Neural cell (in vitro differentiated cells): ENCODE results near the gene CCDC152. TPM values are rescaled to one million over a fixed set of nuclear protein-coding genes. Genes with fewer than 3 reads are reported as not detected.

Source experiments
- H2AFZ ChIP-seq: fragments of 200-600, 300-800 bp; sonication (generic), shearing (Covaris generic); 2 replicates; pipeline ENCODE4 v1.6.0; 2014; ENCODE audit warnings: low read depth, mild to moderate bottlenecking, antibody characterized with exemption, low read length, moderate library complexity
- H3F3A ChIP-seq: fragments of 200-600 bp; shearing (Covaris generic); 2 replicates; pipeline ENCODE4 v1.6.1; 2016; ENCODE audit warnings: mild to moderate bottlenecking, moderate library complexity, mixed read lengths, antibody characterized with exemption, low read length; ENCODE audit not compliant: insufficient read depth, poor library complexity, severe bottlenecking
- H3K27ac ChIP-seq: fragments of 200-600, 300-800 bp; sonication (generic), shearing (Covaris generic); 2 replicates; pipeline ENCODE4 v1.5.1; 2014; ENCODE audit warnings: mild to moderate bottlenecking, low read length, moderate library complexity
- H3K27me3 ChIP-seq: fragments of 300-800, 200-600 bp; sonication (generic), shearing (Covaris generic); 2 replicates; pipeline ENCODE4 v1.6.0; 2014; ENCODE audit warnings: mild to moderate bottlenecking, low read depth, low read length, moderate library complexity; ENCODE audit not compliant: insufficient read depth
- H3K36me3 ChIP-seq: fragments of 300-800, 200-600 bp; sonication (generic), shearing (Covaris generic); 2 replicates; pipeline ENCODE4 v1.5.1; 2014; ENCODE audit warnings: mild to moderate bottlenecking, antibody characterized with exemption, low read length, moderate library complexity; ENCODE audit not compliant: insufficient read depth
- H3K4me2 ChIP-seq: fragments of 300-800, 200-600 bp; sonication (generic), shearing (Covaris generic); 2 replicates; pipeline ENCODE4 v1.6.0; 2014; ENCODE audit warnings: mild to moderate bottlenecking, low read length
- H3K4me3 ChIP-seq: fragments of 300-800, 200-600 bp; sonication (generic), shearing (Covaris generic); 2 replicates; pipeline ENCODE4 v1.5.1; 2014; ENCODE audit warnings: mild to moderate bottlenecking, low read length, moderate library complexity
- H3K79me2 ChIP-seq: fragments of 200-600 bp; shearing (Covaris generic); replicated peaks from 2 replicates; pipeline ENCODE4 v1.6.0; 2014; ENCODE audit warnings: mild to moderate bottlenecking, low read length, moderate library complexity; ENCODE audit not compliant: insufficient read depth
- H3K9ac ChIP-seq: fragments of 300-800, 200-600 bp; sonication (generic), shearing (Covaris generic); 2 replicates; pipeline ENCODE4 v1.6.1; 2016; ENCODE audit warnings: mild to moderate bottlenecking, low read length, mixed read lengths
- H3K9me2 ChIP-seq: fragments of 200-600 bp; shearing (Covaris generic); 2 replicates; pipeline ENCODE4 v1.6.1; 2016; ENCODE audit warnings: mild to moderate bottlenecking, low read length, mixed read lengths; ENCODE audit not compliant: insufficient read depth
- H3K9me3 ChIP-seq: fragments of 200-600, 300-800 bp; sonication (generic), shearing (Covaris generic); 2 replicates; pipeline ENCODE4 v1.6.1; 2016; ENCODE audit warnings: mild to moderate bottlenecking, mixed run types, low read length, moderate library complexity, mixed read lengths
- H4K20me1 ChIP-seq: fragments of 200-600 bp; shearing (Covaris generic); 2 replicates; pipeline ENCODE4 v1.6.1; 2016; ENCODE audit warnings: mild to moderate bottlenecking, mixed run types; ENCODE audit not compliant: insufficient read depth
- CTCF ChIP-seq: fragments of 450-650 bp; IDR thresholded peaks from 2 replicates; pipeline ENCODE4 v1.5.1; 2014; ENCODE audit warnings: antibody characterized with exemption, mild to moderate bottlenecking, moderate library complexity; ENCODE audit not compliant: poor library complexity, severe bottlenecking
- EP300 ChIP-seq: fragments of 450-650 bp; conservative IDR thresholded peaks from 2 replicates; pipeline ENCODE4 v1.6.1; 2014; ENCODE audit warnings: antibody characterized with exemption, mild to moderate bottlenecking, moderate library complexity; ENCODE audit not compliant: poor library complexity, severe bottlenecking
- EZH2 ChIP-seq: fragments of 200-600, 300-800 bp; shearing (Covaris generic), sonication (generic); IDR thresholded peaks from 2 replicates; pipeline ENCODE4 v1.6.1; 2014; ENCODE audit warnings: antibody characterized with exemption, low read length, borderline replicate concordance, mild to moderate bottlenecking; ENCODE audit not compliant: insufficient read depth, poor library complexity, severe bottlenecking
- MXI1 ChIP-seq: fragments of 450-650 bp; conservative IDR thresholded peaks from 2 replicates; pipeline ENCODE4 v1.6.1; 2014; ENCODE audit warnings: antibody characterized with exemption, mild to moderate bottlenecking; ENCODE audit not compliant: poor library complexity, severe bottlenecking
- POLR2AphosphoS5 ChIP-seq: IDR thresholded peaks from 2 replicates; pipeline ENCODE4 v1.6.1; 2012
- RAD21 ChIP-seq: fragments of 450-650 bp; conservative IDR thresholded peaks from 2 replicates; pipeline ENCODE4 v1.6.1; 2014; ENCODE audit warnings: antibody characterized with exemption, mild to moderate bottlenecking, moderate library complexity
- SMC3 ChIP-seq: fragments of 450-650 bp; conservative IDR thresholded peaks from 2 replicates; pipeline ENCODE4 v1.6.1; 2014; ENCODE audit warnings: antibody characterized with exemption, mild to moderate bottlenecking, moderate library complexity; ENCODE audit not compliant: poor library complexity
- polyA plus RNA-seq: library from polyadenylated mRNA; depleted of rRNA; stranded (reverse); fragments of >200 nt; gene quantifications from 2 replicates; pipeline ENCODE4 v1.2.3, GENCODE V29; 2014
- TF ChIP-seq, protein P1 (sequence below): IDR thresholded peaks from 2 replicates; pipeline ENCODE4 v1.6.1; 2012; ENCODE audit warnings: borderline replicate concordance

The CCDC152 gene
- polyA plus RNA-seq, 1 donor from 2014 or later: 0.87 TPM

DNA sequence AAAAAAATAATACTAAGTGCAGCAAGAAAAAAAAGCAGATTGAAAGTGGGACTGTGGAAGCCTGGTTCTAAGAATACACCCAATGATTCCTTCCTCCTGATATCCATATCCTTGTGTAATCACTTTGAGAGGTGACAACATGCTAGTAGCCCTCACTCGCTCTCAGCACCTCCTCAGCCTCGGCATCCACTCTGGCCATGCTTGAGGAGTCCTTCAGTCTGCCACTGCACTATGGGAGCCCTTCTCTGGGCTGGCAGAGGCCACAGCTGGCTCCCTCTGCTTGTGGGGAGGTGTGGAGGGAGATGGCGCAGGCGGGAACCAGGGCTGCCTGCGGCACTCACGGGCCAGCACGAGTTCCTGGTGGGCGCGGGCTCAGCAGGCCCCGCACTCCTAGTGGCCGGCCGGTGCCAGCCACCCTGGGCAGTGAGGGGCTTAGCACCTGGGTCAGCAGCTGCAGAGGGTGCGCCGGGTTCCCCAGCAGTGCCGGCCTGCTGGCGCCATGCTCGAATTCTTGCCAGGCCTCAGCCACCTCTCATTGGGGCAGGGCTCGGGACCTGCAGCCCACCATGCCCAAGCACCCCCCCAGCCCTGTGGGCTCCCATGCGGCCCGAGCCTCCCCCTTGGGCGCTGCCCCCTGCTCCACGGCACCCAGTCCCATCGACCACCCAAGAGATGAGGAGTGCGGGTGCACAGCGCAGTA, 79.6 kb downstream of the CCDC152 start:
- Histone ChIP-seq H3K27me3 (no peaks in the 10 kb centered on the region), H2AFZ (no peak overlapping the region), H3K9me2 (no peaks in the 10 kb centered on the region), H4K20me1 (no peaks in the 10 kb centered on the region), H3K79me2 (no peaks in the 10 kb centered on the region), H3K9ac (no peak overlapping the region), H3K4me3 (no peak overlapping the region), H3K36me3 (no peaks in the 10 kb centered on the region), H3K4me2 (no peak overlapping the region), H3K9me3 (no peaks in the 10 kb centered on the region), H3K27ac (no peak overlapping the region), H3F3A (no peaks in the 10 kb centered on the region)
- no peak for TF ChIP-seq SMC3
- TF ChIP-seq RAD21: no peak
- TF ChIP-seq EZH2: no peak
- TF ChIP-seq CTCF: no peak
- TF ChIP-seq, protein P1, sequence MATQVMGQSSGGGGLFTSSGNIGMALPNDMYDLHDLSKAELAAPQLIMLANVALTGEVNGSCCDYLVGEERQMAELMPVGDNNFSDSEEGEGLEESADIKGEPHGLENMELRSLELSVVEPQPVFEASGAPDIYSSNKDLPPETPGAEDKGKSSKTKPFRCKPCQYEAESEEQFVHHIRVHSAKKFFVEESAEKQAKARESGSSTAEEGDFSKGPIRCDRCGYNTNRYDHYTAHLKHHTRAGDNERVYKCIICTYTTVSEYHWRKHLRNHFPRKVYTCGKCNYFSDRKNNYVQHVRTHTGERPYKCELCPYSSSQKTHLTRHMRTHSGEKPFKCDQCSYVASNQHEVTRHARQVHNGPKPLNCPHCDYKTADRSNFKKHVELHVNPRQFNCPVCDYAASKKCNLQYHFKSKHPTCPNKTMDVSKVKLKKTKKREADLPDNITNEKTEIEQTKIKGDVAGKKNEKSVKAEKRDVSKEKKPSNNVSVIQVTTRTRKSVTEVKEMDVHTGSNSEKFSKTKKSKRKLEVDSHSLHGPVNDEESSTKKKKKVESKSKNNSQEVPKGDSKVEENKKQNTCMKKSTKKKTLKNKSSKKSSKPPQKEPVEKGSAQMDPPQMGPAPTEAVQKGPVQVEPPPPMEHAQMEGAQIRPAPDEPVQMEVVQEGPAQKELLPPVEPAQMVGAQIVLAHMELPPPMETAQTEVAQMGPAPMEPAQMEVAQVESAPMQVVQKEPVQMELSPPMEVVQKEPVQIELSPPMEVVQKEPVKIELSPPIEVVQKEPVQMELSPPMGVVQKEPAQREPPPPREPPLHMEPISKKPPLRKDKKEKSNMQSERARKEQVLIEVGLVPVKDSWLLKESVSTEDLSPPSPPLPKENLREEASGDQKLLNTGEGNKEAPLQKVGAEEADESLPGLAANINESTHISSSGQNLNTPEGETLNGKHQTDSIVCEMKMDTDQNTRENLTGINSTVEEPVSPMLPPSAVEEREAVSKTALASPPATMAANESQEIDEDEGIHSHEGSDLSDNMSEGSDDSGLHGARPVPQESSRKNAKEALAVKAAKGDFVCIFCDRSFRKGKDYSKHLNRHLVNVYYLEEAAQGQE: no peak

DNA sequence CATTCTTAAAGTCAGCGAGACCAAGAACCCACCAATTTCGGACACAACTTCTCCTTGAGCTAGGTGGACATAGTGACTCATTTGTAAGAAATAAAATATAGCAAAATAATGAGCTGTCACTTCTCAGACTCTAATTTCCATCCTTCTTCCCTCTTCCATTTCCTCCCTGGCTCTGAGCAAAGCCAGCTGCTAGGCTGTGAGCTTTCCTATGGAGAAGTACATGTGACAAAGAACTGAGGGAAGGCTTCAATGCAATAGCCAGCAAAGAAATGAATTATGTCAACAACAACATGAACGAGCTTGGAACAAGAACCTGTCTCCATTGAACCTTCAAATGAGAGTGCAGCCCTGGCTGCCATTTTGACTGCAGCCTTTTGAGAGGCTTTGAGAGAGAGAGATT, 81.0 kb downstream of the CCDC152 start:
- Histone ChIP-seq H3K9ac (no peak overlapping the region), H3K27ac (no peak overlapping the region), H3K4me3 (no peak overlapping the region), H3K9me3 (no peaks in the 10 kb centered on the region), H3K9me2 (no peaks in the 10 kb centered on the region), H3K79me2 (no peaks in the 10 kb centered on the region), H3K27me3 (no peaks in the 10 kb centered on the region), H3K36me3 (no peaks in the 10 kb centered on the region), H4K20me1 (no peaks in the 10 kb centered on the region), H2AFZ (no peak overlapping the region), H3F3A (no peaks in the 10 kb centered on the region), H3K4me2 (no peak overlapping the region)
- TF ChIP-seq, protein P1: no peak
- no peak for TF ChIP-seq SMC3
- TF ChIP-seq RAD21: no peak
- no peak for TF ChIP-seq POLR2AphosphoS5
- TF ChIP-seq MXI1: no peak
- no peak for TF ChIP-seq EP300
- TF ChIP-seq EZH2: no peak
